Measurements from ENCODE around the gene ANKIB1. TPM values are rescaled to one million over a fixed set of nuclear protein-coding genes. Genes with fewer than 3 reads are reported as not detected.

Gene ANKIB1
- total and polyA plus RNA-seq, 9 of the 15 experiments (the other 6 are each of a cell fraction or from before 2014, with no cell fraction given) = 5.9 to 25.2 (median 16.1) TPM

GRCh38 chr7:92221766-92222165 lies 24.0 kb upstream of the ANKIB1 start:
- Histone ChIP-seq H3K9ac (ENCODE audit: insufficient read depth in 1 of 2, low read depth in 2 of 2, low read length in 2 of 2) (no peak overlapping the region), H2AFZ (ENCODE audit: low read depth, low read length) (no peak overlapping the region), H3K9me3 (replicated peaks; ENCODE audit: control insufficient read depth, insufficient read depth, low read depth, low read length) (no peaks in the 10 kb centered on the region), H3K9me1 (ENCODE audit: control insufficient read depth, insufficient read depth, low read length) (no peaks in the 10 kb centered on the region), H3K79me2 (ENCODE audit: control insufficient read depth, insufficient read depth, low read length) (no peaks in the 10 kb centered on the region), H3K36me3 (ENCODE audit: control insufficient read depth, insufficient read depth, low read length) (peaks cover 93% of the 10 kb centered on the region), H3K4me2 (ENCODE audit: insufficient read depth, low read length) (no peak overlapping the region), H3K4me1 (replicated peaks in 1 of 2; ENCODE audit: control insufficient read depth in 2 of 2, insufficient read depth in 2 of 2, low read length in 2 of 2) (no peaks in the 10 kb centered on the region), H4K20me1 (replicated peaks; ENCODE audit: control insufficient read depth, insufficient read depth, low read length) (no peaks in the 10 kb centered on the region), H3K27ac (ENCODE audit: extremely low read depth, low read depth, low read length) (no peak overlapping the region), H3K27me3 (ENCODE audit: control insufficient read depth in 2 of 2, insufficient read depth in 2 of 2, low read length in 2 of 2) (no peaks in the 10 kb centered on the region), H3K4me3 (no peak overlapping the region)
- DNase-seq (ENCODE audit: extremely low read depth in 1 of 4, low spot score in 3 of 4) (no peak), FAIRE-seq (no peak), ATAC-seq (no peak)
- ChIA-PET POLR2A (interaction anchor here (0.6 kb wide), 2 partner anchors 24 to 171 kb away, joined by 3 read pairs; no protein-coding TSS in a partner anchor), CTCF (ENCODE audit: low intra/inter-chr PET ratio) (no interaction called here)
- 100% methylated on average over 3 of the region's 3 CpGs for WGBS (ENCODE audit: insufficient coverage, low coverage, missing lambda C conversion rate)
- intact Hi-C loops (cut with micrococcal nuclease) (no loop called here), in situ Hi-C loops (cut with MboI) (no loop called here)
- BruUV-seq (replicated peaks) = no TSS peak
- TF ChIP-seq SRSF3 (IDR thresholded peaks at IDR 0.05; ENCODE audit: insufficient read depth, low read length) (no peak), ZNF316 (IDR thresholded peaks at IDR 0.05) (peak; percentile 50), C11orf30 (IDR thresholded peaks at IDR 0.05; ENCODE audit: low read depth) (peak; percentile 4; the same call in 1 of the 2 replicates)

- TF ChIP-seq ESRRA (IDR thresholded peaks at IDR 0.05; ENCODE audit: borderline replicate concordance, low read depth) (no peak), POLR2A (conservative IDR thresholded peaks at IDR 0.05) (0 out of 2 replicates have a peak, but pooled peaks have one; percentile 13)
- Histone ChIP-seq H2AFZ (ENCODE audit: low read depth, low read length) (no peak overlapping the region), H3K27ac (ENCODE audit: extremely low read depth, low read depth, low read length) (no peak overlapping the region), H3K4me3 (no peak overlapping the region), H3K27me3 (ENCODE audit: control insufficient read depth in 2 of 2, insufficient read depth in 2 of 2, low read length in 2 of 2) (no peaks in the 10 kb centered on the region), H3K9me3 (replicated peaks; ENCODE audit: control insufficient read depth, insufficient read depth, low read depth, low read length) (no peaks in the 10 kb centered on the region), H3K4me1 (replicated peaks in 1 of 2; ENCODE audit: control insufficient read depth in 2 of 2, insufficient read depth in 2 of 2, low read length in 2 of 2) (no peaks in the 10 kb centered on the region), H3K4me2 (ENCODE audit: insufficient read depth, low read length) (no peak overlapping the region), H3K9ac (ENCODE audit: insufficient read depth in 1 of 2, low read depth in 2 of 2, low read length in 2 of 2) (no peak overlapping the region), H3K36me3 (ENCODE audit: control insufficient read depth, insufficient read depth, low read length) (peaks cover 80% of the 10 kb centered on the region), H3K79me2 (ENCODE audit: control insufficient read depth, insufficient read depth, low read length) (no peaks in the 10 kb centered on the region), H3K9me1 (ENCODE audit: control insufficient read depth, insufficient read depth, low read length) (no peaks in the 10 kb centered on the region), H4K20me1 (replicated peaks; ENCODE audit: control insufficient read depth, insufficient read depth, low read length) (no peaks in the 10 kb centered on the region)
- in situ Hi-C loops (cut with MboI) (no loop called here), intact Hi-C loops (cut with micrococcal nuclease) (no loop called here)
- FAIRE-seq = no peak
- ChIA-PET POLR2A (interaction anchor here (0.8 to 1.1 kb wide), 2 partner anchors 12 to 19 kb away, joined by 4 read pairs; partner anchors contain the start of genes ANKIB1 and KRIT1), CTCF (ENCODE audit: low intra/inter-chr PET ratio) (no interaction called here)
- ATAC-seq = no peak
- no peak for DNase-seq (ENCODE audit: extremely low read depth in 1 of 4, low spot score in 3 of 4)
- BruUV-seq (replicated peaks) = no TSS peak
- WGBS (ENCODE audit: insufficient coverage, low coverage, missing lambda C conversion rate) = 84% methylated on average over 4 of the region's 4 CpGs
Measured at GRCh38 chr7:92226981-92227380, 18.8 kb upstream of the ANKIB1 start.

Data from K562 (cell line).